ENCODE data around the gene TPSB2.

The TPSB2 gene

GRCh38 chr16:1271724-1272413 lies 41.9 kb upstream of the TPSB2 start (continued):
- TF ChIP-seq, protein P1, sequence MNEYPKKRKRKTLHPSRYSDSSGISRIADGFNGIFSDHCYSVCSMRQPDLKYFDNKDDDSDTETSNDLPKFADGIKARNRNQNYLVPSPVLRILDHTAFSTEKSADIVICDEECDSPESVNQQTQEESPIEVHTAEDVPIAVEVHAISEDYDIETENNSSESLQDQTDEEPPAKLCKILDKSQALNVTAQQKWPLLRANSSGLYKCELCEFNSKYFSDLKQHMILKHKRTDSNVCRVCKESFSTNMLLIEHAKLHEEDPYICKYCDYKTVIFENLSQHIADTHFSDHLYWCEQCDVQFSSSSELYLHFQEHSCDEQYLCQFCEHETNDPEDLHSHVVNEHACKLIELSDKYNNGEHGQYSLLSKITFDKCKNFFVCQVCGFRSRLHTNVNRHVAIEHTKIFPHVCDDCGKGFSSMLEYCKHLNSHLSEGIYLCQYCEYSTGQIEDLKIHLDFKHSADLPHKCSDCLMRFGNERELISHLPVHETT (tag by site-specific recombination; IDR thresholded peaks at IDR 0.05) = 0 out of 2 replicates have a peak, but pooled peaks have one; percentile 42
- TF ChIP-seq ZNF768 (tag by site-specific recombination; IDR thresholded peaks at IDR 0.05) (peak; percentile 96; the same call in 1 of the 2 replicates), ZNF221 (tag by site-specific recombination; IDR thresholded peaks at IDR 0.05; ENCODE audit: borderline replicate concordance) (peak; percentile 99; the same call in 1 of the 2 replicates), ZFP37 (tag by site-specific recombination; IDR thresholded peaks at IDR 0.05) (peak; percentile 60; the same call in 1 of the 2 replicates), ZNF561 (tag by site-specific recombination; IDR thresholded peaks at IDR 0.05; ENCODE audit: borderline replicate concordance) (peak; percentile 100), ZNF248 (tag by site-specific recombination; IDR thresholded peaks at IDR 0.05) (peak; percentile 100), ZNF214 (tag by site-specific recombination; IDR thresholded peaks at IDR 0.05; ENCODE audit: borderline replicate concordance) (peak; percentile 97; the same call in 1 of the 2 replicates), ZNF114 (tag by site-specific recombination; IDR thresholded peaks at IDR 0.05) (peak; percentile 100)

- no peak for TF ChIP-seq ZNF610 (tag by site-specific recombination; IDR thresholded peaks at IDR 0.05; ENCODE audit: borderline replicate concordance)
- TF ChIP-seq, protein P2, sequence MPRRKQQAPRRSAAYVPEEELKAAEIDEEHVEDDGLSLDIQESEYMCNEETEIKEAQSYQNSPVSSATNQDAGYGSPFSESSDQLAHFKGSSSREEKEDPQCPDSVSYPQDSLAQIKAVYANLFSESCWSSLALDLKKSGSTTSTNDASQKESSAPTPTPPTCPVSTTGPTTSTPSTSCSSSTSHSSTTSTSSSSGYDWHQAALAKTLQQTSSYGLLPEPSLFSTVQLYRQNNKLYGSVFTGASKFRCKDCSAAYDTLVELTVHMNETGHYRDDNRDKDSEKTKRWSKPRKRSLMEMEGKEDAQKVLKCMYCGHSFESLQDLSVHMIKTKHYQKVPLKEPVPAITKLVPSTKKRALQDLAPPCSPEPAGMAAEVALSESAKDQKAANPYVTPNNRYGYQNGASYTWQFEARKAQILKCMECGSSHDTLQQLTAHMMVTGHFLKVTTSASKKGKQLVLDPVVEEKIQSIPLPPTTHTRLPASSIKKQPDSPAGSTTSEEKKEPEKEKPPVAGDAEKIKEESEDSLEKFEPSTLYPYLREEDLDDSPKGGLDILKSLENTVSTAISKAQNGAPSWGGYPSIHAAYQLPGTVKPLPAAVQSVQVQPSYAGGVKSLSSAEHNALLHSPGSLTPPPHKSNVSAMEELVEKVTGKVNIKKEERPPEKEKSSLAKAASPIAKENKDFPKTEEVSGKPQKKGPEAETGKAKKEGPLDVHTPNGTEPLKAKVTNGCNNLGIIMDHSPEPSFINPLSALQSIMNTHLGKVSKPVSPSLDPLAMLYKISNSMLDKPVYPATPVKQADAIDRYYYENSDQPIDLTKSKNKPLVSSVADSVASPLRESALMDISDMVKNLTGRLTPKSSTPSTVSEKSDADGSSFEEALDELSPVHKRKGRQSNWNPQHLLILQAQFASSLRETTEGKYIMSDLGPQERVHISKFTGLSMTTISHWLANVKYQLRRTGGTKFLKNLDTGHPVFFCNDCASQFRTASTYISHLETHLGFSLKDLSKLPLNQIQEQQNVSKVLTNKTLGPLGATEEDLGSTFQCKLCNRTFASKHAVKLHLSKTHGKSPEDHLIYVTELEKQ (tag by site-specific recombination; IDR thresholded peaks at IDR 0.05; ENCODE audit: borderline replicate concordance) = no peak
- peak; percentile 100 for TF ChIP-seq ZNF10 (tag by site-specific recombination; IDR thresholded peaks at IDR 0.05)
- TF ChIP-seq, protein P3, sequence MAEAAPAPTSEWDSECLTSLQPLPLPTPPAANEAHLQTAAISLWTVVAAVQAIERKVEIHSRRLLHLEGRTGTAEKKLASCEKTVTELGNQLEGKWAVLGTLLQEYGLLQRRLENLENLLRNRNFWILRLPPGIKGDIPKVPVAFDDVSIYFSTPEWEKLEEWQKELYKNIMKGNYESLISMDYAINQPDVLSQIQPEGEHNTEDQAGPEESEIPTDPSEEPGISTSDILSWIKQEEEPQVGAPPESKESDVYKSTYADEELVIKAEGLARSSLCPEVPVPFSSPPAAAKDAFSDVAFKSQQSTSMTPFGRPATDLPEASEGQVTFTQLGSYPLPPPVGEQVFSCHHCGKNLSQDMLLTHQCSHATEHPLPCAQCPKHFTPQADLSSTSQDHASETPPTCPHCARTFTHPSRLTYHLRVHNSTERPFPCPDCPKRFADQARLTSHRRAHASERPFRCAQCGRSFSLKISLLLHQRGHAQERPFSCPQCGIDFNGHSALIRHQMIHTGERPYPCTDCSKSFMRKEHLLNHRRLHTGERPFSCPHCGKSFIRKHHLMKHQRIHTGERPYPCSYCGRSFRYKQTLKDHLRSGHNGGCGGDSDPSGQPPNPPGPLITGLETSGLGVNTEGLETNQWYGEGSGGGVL (tag by site-specific recombination; IDR thresholded peaks at IDR 0.05) = no peak
- TF ChIP-seq ZNF670 (tag by site-specific recombination; IDR thresholded peaks at IDR 0.05; ENCODE audit: low read depth) = no peak
- no peak for TF ChIP-seq ZNF521 (tag by site-specific recombination; IDR thresholded peaks at IDR 0.05)
- peak; percentile 49 for TF ChIP-seq YY2 (tag by site-specific recombination; IDR thresholded peaks at IDR 0.05)
- no peak for TF ChIP-seq MEIS1 (CRISPR knock-in tag; IDR thresholded peaks at IDR 0.05; ENCODE audit: borderline replicate concordance)
- no peak for TF ChIP-seq ZNF449 (tag by site-specific recombination; IDR thresholded peaks at IDR 0.05)
- no peak overlapping the region; the same call in 1 of the 2 replicates for H3K27ac ChIP-seq (ENCODE audit: extremely low read depth, low read depth, low read length)
- H3K4me1 ChIP-seq (ENCODE audit: control insufficient read depth, insufficient read depth, low read length) = peaks cover 12% of the 10 kb centered on the region
- no peaks in the 10 kb centered on the region for H3K36me3 ChIP-seq (ENCODE audit: control insufficient read depth in 2 of 2, insufficient read depth in 1 of 2, low read length in 2 of 2)
- no peak overlapping the region for H3K4me3 ChIP-seq (ENCODE audit: low read depth, low read length)
- ChIA-PET POLR2A (no interaction called here), CTCF (interaction anchor here (0.7 kb wide), 1 partner anchor 1550 kb away, joined by 3 read pairs; no protein-coding TSS in a partner anchor)
- no peaks in the 10 kb centered on the region for H3K9me3 ChIP-seq (ENCODE audit: control insufficient read depth, insufficient read depth, low read depth, low read length)
Measured at GRCh38 chr16:1271380-1271723, 41.4 kb upstream of the TPSB2 start.
